ENCODE results near the gene TRIM56.
A peak's percentile ranks its signal among the peaks of the same experiment; 100 is the strongest.
"Not testable (repeated sequence)": the region's sequence is repeated elsewhere in the genome, so short reads cannot be mapped to it uniquely, and the experiment has no call there.

TRIM56 gene

DNA sequence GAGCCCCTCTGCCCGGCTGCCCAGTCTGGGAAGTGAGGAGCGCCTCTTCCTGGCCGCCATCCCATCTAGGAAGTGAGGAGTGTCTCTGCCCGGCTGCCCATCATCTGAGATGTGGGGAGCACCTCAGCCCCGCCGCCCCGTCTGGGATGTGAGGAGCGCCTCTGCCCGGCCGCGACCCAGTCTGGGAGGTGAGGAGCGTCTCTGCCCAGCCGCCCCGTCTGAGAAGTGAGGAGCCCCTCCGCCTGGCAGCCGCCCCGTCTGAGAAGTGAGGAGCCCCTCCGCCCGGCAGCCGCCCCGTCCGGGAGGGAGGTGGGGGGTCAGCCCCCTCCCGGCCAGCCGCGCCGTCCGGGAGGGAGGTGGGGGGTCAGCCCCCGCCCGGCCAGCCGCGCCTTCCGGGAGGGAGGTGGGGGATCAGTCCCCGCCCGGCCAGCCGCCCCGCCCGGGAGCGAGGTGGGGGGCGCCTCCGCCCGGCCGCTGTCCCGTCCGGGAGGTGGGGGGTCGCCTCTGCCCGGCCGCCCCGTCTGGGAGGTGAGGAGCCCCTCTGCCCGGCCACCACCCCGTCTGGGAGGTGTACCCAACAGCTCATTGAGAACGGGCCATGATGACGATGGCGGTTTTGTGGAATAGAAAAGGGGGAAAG is 7.1 kb downstream of the TRIM56 start:
- DNase-seq = not testable (repeated sequence)

DNA sequence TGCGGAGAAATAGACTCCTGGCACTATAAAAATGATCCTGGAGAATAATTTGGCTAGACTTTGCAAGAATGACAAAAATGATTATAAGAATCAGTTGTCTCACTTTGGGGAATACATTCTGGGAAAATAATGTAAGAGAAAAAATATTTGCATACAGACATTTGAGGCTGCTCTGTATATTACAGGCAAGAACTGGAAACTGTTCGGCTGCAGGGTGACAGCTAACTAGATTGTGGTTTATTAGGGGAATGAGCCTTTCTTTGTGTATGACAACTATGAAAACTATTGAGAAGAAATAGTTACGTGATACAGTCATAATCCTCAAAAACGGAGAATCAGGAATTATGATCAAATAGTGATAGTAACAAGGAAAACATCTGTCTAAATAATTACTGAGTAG is 8.6 kb downstream of the TRIM56 start:
- DNase-seq = peak; percentile 97

GRCh38 chr7:101094376-101094775 is 9.1 kb downstream of the TRIM56 start:
- DNase-seq = no peak

GRCh38 chr7:101094791-101095375 is 9.6 kb downstream of the TRIM56 start:
- peak; percentile 74 for DNase-seq

DNA sequence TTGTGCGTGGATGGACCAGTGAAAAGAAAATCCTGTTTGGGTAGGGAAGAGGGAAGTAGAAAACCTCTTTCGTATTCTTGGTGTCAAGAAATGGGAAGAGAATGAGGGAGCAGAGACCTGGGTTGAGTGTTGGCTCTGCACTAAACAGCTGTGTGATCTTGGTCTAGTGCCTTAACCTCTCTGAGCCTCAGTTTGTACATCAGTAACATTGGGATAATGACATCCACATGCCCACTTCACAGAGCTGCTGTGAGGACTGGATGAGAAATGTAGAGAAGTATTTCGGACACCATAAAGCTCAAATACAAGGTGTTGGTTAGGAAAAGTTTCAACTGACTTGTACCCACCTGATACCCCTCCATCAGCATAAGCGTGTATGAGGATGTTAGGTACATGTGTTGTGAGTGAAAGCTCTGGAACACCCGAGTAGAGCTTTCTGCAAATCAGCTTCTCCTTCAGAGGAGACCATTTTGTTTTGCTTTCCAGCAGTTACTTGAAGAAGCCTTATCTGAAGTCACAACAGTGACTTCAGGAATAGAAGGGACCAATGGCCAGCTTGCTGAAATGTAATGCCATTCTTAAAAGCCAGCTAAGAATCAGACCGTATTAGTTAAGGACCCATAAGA is 11.2 kb downstream of the TRIM56 start:
- no peak for DNase-seq

- DNase-seq = no peak
Measured at GRCh38 chr7:101096957-101097347, 11.7 kb downstream of the TRIM56 start.

DNA sequence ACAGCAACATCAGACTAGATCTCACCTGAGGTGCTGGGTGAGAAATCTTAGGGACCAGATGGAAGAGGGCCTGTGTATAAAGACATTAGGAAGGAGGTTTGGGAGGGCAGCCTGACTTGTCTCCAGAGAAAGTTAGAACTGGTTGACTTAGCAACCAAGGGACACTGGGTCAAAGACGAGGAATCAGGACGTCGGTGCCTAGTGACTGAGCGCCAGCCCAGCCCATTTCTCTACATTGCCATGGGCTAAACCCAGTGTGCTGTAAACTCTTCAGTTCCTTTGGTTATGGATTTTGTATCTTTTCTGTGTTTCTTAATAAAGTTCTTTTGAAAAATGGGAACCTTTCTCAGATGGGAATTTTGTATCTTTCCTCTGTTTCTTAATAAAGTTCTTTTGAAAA is 12.3 kb downstream of the TRIM56 start:
- no peak for DNase-seq

DNA sequence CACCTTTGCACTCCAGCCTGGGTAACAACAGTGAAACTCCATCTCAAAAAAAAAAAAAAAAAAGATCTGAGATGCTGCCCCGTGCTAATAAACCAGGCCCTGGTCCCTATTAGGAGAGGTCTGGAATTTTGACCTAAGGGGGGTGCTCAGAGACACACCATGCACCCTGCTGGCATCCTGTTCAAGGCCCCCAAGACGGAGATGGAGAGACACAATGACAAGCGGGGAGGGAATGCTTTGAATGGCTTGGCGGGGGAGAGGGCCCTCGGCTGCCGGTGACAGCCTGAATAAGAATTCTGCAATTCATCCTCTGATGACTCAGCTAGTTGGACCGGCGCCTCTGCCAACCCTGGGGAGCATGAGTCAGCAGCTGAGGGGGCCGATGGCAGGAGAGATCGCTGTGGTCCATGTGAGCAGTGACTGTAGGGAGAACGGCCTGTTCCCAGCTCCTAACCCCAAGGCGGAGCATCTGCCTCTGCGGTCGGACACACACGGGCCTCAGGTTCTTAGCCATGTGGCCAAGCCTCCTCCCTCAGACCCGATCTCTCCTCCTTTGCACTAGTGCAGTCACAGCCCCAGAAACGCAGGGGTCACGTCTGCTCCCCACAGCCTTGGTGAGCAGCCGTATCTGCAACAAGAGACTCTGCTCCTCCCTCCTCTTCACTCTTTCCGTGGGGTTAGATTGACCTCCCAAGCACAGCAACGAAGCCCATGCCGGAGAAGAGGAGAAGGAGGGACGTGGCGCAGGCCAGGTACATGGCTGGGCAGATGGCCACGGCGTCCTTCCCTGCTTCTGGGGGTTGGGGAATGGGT is 14.9 kb downstream of the TRIM56 start:
- DNase-seq = peak; percentile 100

- peak; percentile 56 for DNase-seq
Measured at GRCh38 chr7:101100858-101101847, 15.9 kb downstream of the TRIM56 start.

- peak; percentile 70 for DNase-seq
Measured at GRCh38 chr7:101102026-101102425, 16.7 kb downstream of the TRIM56 start.

GRCh38 chr7:101103701-101104100 is 18.4 kb downstream of the TRIM56 start:
- not testable (repeated sequence) for DNase-seq

DNA sequence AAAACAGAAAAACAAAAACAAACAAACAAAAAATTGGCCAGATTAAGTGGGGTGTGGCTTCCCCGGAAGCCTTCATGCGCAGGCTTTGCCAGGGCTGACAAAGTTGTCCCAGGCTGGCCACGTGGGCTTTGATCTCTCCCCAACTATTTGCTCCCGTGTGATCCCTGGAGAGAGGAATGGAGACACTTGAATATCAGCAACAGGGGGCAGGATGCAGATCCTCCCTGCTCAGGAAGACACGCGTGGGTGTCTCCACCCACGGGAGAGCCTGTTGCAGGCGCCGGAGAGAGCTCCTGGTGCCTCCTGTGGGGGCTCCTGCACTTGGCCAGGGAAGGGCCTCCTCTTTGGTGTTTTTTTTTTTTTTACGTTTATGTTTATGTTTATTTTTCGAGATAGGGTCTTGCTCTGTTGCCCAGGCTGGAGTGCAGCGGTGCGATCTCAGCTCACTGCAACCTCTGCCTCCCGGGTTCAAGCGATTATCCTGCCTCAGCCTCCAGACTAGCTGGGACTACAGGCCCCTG is 19.0 kb downstream of the TRIM56 start:
- no peak for DNase-seq

DNA sequence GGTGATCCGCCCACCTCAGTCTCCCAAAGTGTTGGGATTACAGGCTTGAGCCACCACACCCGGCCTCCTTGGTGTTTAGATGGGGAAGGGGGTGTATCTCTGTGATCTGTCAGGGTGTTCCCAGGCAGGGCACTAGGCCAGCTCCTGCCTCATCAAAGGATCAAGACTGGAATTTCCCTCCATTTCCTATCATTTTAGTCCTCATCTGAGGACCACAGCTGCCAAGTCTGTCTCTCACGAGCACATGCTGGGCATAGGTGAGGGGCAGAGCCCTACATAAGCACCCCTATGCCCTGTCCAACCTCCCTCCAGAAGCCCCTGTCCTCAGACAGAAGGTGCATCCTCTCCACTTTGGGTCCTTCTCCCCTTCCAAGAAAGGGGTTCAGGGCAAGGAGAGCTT is 19.5 kb downstream of the TRIM56 start:
- no peak for DNase-seq

DNA sequence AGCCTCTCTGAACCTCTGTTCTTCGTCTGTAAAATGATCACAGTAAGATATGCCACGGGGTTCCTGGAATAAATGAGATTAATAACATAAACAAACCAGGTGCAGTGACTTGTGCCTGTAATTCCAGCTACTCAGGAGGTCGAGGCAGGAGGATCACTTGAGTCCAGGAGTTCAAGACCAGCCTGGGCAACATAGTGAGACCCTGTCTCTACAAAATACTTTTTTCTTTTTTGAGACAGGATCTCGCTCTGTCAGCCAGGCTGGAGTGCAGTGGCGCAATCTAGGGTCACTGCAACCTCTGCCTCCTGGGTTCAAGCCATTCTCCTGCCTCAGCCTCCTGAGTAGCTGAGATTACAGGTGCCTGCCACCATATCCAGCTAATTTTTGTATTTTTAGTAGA is 20.0 kb downstream of the TRIM56 start:
- DNase-seq = not testable (repeated sequence)

- no peak for DNase-seq
Measured at GRCh38 chr7:101106386-101106785, 21.1 kb downstream of the TRIM56 start.

GRCh38 chr7:101108330-101108857 is 23.1 kb downstream of the TRIM56 start:
- no peak for DNase-seq

DNA sequence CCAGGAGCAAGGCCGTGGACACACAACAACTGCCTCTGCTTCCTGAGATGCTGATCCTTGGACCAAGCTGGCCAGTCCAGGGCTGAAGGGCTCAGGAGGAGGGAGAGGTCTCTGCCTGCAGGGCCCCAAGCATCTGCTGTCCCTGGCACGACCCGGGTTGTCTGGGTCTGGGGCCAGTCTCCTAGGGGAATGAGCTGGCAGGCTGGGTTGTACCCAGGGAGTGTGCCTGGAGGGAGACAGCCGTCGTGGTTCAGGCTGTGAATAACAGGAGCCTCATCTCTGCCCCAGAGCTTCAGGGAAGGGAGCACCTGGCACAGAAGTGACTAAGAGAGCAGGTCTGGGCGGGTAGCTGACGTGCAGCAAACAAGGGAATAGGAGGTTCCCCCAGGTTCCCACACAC is 23.7 kb downstream of the TRIM56 start:
- DNase-seq = no peak

- DNase-seq = no peak
Measured at GRCh38 chr7:101109368-101109767, 24.1 kb downstream of the TRIM56 start.

DNA sequence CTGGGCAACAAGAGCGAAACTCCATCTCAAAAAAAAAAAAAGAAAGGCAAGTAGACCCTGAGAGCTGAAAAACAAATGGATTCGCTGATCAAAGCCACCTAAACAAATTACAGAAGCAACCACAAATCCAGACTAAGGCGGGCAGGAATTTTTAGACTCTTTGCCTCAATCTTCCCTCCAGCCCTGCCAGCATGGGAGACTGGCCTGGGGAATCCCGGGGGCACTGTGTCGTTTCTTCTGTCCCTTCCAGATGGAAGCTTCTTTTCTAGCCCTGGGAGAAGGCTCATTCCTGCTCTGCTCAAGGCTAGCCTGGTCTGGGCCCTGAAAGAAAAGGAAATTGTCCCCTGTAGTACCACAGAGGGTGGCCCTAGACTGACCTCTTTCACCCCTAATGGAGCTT is 26.0 kb downstream of the TRIM56 start:
- no peak for DNase-seq

GRCh38 chr7:101112233-101112632 is 27.0 kb downstream of the TRIM56 start:
- DNase-seq = no peak

GRCh38 chr7:101113140-101113539 is 27.9 kb downstream of the TRIM56 start:
- DNase-seq = not testable (repeated sequence)

DNA sequence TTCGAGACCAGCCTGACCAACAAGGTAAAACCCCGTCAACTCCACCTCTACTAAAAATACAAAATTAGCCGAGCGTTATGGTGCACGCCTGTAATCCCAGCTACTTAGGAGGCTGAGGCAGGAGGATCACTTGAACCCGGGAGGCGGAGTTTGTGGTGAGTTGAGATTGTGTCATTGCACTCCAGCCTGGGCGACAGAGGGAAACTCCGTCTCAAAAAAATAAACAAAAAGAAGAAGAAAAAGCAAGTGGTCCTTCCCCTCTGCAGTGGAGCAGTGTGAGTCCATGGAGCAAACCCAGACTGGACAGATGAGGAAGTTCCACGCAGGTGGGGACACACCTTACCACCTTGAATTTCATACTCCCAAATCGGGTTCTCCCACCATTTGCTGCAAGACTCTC is 28.6 kb downstream of the TRIM56 start:
- no peak for DNase-seq

Measured in fibroblast of skin of scalp (primary cell).